Right cardiac atrium (tissue), 5 donors: Measurements from ENCODE around the gene INTS4. TPM values are rescaled to one million over a fixed set of nuclear protein-coding genes. Genes with fewer than 3 reads are reported as not detected.
"Not testable (repeated sequence)": the region's sequence is repeated elsewhere in the genome, so short reads cannot be mapped to it uniquely, and the experiment has no call there.

Experiments
- ATAC-seq, 2 donors: fragments of 200-7000 bp; cut with Tn5 transposase; one replicate each; pipeline versions ENCODE4 v1.8.0 to v1.9.1; 2020; ENCODE audit warnings: moderate library complexity in 2 of 2, mild to moderate bottlenecking in 1 of 2
- DNase-seq, 3 donors: peaks; one replicate each; pipeline ENCODE4 v3.0.0-alpha.2; 2020
- H3K27ac ChIP-seq: one replicate; pipeline ENCODE4 v1.5.1; 2013; ENCODE audit warnings: mild to moderate bottlenecking, low read length, control low read depth, moderate library complexity
- H3K27me3 ChIP-seq: one replicate; pipeline ENCODE4 v1.6.1; 2013; ENCODE audit not compliant: control insufficient read depth, insufficient read depth
- H3K4me1 ChIP-seq: one replicate; pipeline ENCODE4 v1.6.1; 2013; ENCODE audit warnings: low read length; ENCODE audit not compliant: control insufficient read depth, insufficient read depth
- H3K4me3 ChIP-seq: one replicate; pipeline ENCODE4 v1.5.1; 2013; ENCODE audit warnings: low read length, control low read depth
- H3K9me3 ChIP-seq: one replicate; pipeline ENCODE4 v1.6.1; 2013; ENCODE audit warnings: low read length; ENCODE audit not compliant: control insufficient read depth
- WGBS: extraction: QIAGEN DNeasy Blood & Tissue Kit; methylation state at CpG from one replicate; pipeline ENCODE4 v1.1.7; 2013; 5-methylcytosine and 5-hydroxymethylcytosine counted together
- intact Hi-C, 4 donors: fragments of 100-400 bp; cut with DNase I; formaldehyde crosslinking; loops; one replicate each; pipeline versions ENCODE4 v1.11.0 to v1.14.0; 2022 to 2023
- polyA plus RNA-seq: library from polyadenylated mRNA; stranded (reverse); fragments of 200-250 nt; gene quantifications from one replicate; pipeline ENCODE4 v1.2.3, GENCODE V29; 2013
- total RNA-seq, 4 donors: library from RNA; stranded (reverse); fragmentation: NEBNext Ultra II Directional; extraction: Animal tissue kit (Norgen Biotek cat#: 25700); gene quantifications; one replicate each; pipeline ENCODE4 v1.2.1, GENCODE V29; 2021
- donor health status: healthy with polysubstance abuse.
- donor health status: DM: no; HTN: yes; CAD: no.
- donor health status: DM: no; HTN: no; CAD: no.
- donor health status: DM: no; HTN: yes; CAD: no; lungs with severe emphysema.
- donor health status: DM: yes; HTN: yes; CAD: no.

The INTS4 gene
- total and polyA plus RNA-seq, 5 donors: 9.3 to 15.3 (median 14.9) TPM

DNA sequence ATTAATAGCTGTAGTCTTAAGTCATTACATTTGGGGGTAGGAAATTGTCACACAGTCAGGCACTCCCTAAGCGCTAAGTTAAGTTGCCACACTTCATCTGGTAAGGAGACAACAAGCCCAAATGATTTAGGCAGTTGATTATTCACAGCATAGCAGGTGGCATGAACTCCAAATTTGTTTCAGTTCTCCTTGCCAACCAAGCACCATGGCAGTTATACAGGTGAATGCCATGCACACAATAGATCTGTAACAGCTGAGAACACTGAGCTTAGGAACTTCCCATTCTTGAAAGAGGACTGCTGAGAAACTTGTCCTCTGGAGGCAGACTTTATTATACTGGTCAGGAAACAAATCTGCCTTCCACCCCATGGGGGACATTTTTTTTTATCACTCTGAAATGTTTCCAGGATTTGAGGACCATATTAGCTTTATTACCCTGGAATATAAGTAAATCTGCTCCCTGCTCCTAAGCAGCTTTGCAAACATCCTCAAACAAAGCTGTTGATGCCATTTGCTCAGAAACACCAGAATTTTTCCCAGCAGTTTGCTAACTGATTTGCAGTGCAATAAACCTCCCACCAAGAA is 5.1 kb upstream of the INTS4 start:
- Histone ChIP-seq H3K4me3 (no peak overlapping the region), H3K9me3 (no peaks in the 10 kb centered on the region), H3K27ac (no peak overlapping the region), H3K4me1 (no peaks in the 10 kb centered on the region), H3K27me3 (no peaks in the 10 kb centered on the region)
- ATAC-seq: no peak
- DNase-seq: no peak
- 95% methylated on average over 1 of the region's 1 CpG for WGBS
- intact Hi-C loops: loop anchor here in 1 of 4 donors (10.0 kb wide), 1 partner anchor 175 kb away; the partner anchor contains the start of genes AAMDC and RSF1

DNA sequence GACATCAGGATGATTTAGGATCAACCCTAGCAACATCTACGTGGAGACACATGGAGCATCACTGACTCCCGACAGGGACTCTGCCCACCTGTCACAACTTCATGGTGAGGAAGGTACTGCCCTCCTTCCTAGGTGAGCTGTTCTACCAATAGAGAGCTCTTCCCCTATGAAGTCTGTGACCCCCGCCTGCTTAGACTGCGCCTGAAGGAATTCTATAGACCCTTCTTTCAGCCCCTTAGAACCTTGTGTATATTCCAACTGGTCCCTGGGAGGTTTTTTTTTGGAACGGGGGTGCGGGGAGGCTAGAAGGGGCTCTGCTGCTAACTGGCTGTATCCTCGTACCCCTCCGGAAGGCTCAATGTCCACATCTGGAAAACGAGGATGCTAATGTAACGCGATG is 566 bp downstream of the INTS4 start:
- DNase-seq: no peak
- Histone ChIP-seq H3K4me1 (no peaks in the 10 kb centered on the region), H3K27me3 (no peaks in the 10 kb centered on the region), H3K27ac (no peak overlapping the region), H3K4me3 (peak overlapping the region; percentile 93), H3K9me3 (no peaks in the 10 kb centered on the region)
- ATAC-seq: no peak
- intact Hi-C loops: loop anchor here in 1 of 4 donors (10.0 kb wide), 1 partner anchor 169 kb away; the partner anchor contains the start of genes AAMDC and RSF1
- WGBS: 3% methylated on average over 11 of the region's 11 CpGs

DNA sequence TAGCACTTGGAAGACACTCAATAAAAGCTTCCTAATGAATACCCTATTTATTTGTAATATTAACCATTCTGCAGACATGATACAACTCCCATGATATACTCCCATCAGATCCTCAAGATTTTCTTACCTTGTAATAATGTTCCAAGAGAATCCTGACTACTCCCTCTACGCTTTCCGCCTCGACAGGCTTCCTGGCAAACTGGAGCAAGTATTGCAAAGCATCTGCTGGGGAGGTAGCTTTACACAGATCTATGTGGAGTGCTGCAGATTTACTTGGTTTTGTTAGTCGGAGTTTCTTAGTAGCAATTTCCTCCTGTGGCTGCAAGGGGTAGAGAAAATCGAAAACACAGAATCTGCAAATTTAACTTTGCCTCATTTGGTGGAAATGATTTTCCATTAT is 3.5 kb downstream of the INTS4 start:
- no peak overlapping the region for H3K4me3 ChIP-seq
- DNase-seq (no peak), ATAC-seq (no peak)
- no peak overlapping the region for H3K27ac ChIP-seq
- H3K27me3 ChIP-seq: no peaks in the 10 kb centered on the region
- no peaks in the 10 kb centered on the region for H3K4me1 ChIP-seq
- intact Hi-C loops: loop anchor here in 1 of 4 donors (10.0 kb wide), 1 partner anchor 166 kb away; the partner anchor contains the start of genes AAMDC and RSF1
- WGBS: 88% methylated on average over 5 of the region's 5 CpGs
- no peaks in the 10 kb centered on the region for H3K9me3 ChIP-seq

DNA sequence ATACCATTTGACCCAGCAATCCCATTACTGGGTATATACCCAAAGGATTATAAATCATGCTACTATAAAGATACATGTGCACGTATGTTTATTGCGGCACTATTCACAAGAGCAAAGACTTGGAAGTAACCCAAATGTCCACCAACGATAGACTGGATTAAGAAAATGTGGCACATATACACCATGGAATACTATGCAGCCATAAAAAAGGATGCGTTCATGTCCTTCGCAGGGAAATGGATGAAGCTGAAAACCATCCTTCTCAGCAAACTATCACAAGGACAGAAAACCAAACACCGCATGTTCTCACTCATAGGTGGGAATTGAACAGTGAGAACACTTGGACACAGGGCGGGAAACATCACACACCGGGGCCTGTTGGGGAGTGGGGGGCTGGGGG is 8.0 kb downstream of the INTS4 start:
- H3K9me3 ChIP-seq, ATAC-seq, H3K27ac ChIP-seq, intact Hi-C loops, H3K4me1 ChIP-seq, H3K27me3 ChIP-seq, H3K4me3 ChIP-seq, DNase-seq: not testable (repeated sequence)
- WGBS: 98% methylated on average over 8 of the region's 8 CpGs

DNA sequence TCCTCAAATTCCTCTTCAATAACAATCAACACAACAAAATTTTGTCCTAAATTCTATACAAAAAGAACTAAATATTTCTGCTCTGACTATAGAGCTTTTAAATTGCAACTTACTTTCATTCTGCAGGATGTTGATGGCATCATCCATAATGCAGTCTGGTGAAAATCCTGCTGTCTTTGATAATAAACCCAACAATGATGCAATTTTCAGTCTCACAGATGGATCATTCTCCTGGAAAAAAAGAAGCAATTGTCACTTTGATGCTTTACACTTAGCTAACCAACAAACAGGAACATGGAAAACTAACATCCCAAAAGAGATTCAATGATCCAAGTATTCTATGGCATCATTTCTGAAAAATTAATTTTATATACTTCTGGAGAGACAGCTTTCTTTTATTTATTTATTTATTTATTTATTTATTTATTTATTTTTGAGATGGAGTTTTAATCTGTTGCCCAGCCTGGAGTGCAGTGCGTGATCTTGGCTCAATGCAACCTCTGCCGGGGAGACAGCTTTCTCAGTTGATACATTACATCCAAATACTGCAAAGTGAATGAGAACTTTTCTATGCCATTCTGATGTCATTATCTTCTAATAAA is 13.0 kb downstream of the INTS4 start:
- Histone ChIP-seq H3K4me3 (no peak overlapping the region), H3K27ac (no peak overlapping the region), H3K9me3 (no peaks in the 10 kb centered on the region), H3K4me1 (no peaks in the 10 kb centered on the region), H3K27me3 (no peaks in the 10 kb centered on the region)
- intact Hi-C loops: no loop called here
- no peak for ATAC-seq
- no peak for DNase-seq
- WGBS: 92% methylated on average over 2 of the region's 2 CpGs

DNA sequence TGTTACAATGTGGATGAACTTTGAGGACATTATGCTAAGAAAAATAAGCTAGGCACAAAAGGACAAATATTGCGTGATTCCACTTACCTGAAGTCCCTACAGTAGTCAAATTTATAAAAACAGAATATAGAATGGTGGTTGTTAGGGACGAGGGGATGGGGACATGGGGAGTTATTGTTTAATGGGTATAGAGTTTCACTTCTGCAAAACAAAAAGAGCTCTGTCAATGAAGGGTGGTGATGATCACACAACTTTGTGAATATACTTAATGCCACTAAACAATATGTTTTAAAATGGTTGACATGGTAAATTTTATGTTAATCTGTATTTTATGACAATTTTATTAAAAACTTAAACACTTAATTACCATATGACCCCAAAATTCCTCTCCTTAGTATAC is 26.1 kb downstream of the INTS4 start:
- whole genome bisulfite sequencing: 95% methylated on average over 2 of the region's 2 CpGs
- Histone ChIP-seq H3K9me3 (no peaks in the 10 kb centered on the region), H3K27me3 (no peaks in the 10 kb centered on the region), H3K4me1 (no peaks in the 10 kb centered on the region), H3K27ac (no peak overlapping the region), H3K4me3 (no peak overlapping the region)
- ATAC-seq (no peak), DNase-seq (no peak)
- intact Hi-C loops: no loop called here

DNA sequence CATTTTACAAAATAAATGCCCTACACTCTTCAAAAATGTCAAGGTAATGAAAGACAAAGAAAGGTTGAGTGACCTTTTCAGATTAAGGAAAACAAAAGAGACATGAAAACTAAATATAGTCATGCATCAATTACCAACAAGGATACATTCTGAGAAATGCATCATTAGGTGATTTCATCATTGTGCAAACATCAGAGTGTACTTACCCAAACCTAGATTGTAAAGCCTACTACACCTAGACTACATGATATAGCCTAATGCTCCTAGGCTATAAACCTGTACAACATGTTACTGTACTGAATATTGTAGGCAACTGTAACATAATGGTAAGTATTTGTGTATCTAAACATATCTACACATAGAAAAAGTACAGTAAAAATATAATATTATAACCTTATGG is 26.7 kb downstream of the INTS4 start:
- H3K4me1 ChIP-seq: no peaks in the 10 kb centered on the region
- intact Hi-C loops: no loop called here
- DNase-seq (no peak), ATAC-seq (no peak)
- H3K4me3 ChIP-seq: no peak overlapping the region
- H3K9me3 ChIP-seq: no peaks in the 10 kb centered on the region
- H3K27me3 ChIP-seq: no peaks in the 10 kb centered on the region
- H3K27ac ChIP-seq: no peak overlapping the region

DNA sequence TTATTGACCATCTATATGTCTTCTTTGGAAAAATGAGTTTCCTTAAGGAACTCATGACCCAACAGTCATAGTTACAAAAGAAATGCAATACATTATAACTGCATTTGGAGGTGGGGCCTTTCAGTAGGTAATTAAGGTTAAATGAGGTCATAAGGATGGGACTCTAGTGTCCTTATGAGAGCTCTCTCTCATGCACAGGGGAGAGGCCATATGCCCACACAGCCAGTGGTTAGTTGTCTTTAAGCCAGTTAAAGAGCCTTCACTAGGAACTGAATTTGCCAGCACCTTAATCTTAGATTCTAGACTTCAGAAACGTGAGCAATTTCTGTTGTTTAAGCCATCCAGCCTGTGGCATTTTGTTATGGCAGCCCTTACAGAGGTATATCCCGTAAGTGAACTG is 27.3 kb downstream of the INTS4 start:
- Histone ChIP-seq H3K9me3 (no peaks in the 10 kb centered on the region), H3K4me1 (no peaks in the 10 kb centered on the region), H3K4me3 (no peak overlapping the region), H3K27ac (no peak overlapping the region), H3K27me3 (no peaks in the 10 kb centered on the region)
- no peak for DNase-seq
- no peak for ATAC-seq
- 95% methylated on average over 2 of the region's 2 CpGs for WGBS
- intact Hi-C loops: no loop called here

DNA sequence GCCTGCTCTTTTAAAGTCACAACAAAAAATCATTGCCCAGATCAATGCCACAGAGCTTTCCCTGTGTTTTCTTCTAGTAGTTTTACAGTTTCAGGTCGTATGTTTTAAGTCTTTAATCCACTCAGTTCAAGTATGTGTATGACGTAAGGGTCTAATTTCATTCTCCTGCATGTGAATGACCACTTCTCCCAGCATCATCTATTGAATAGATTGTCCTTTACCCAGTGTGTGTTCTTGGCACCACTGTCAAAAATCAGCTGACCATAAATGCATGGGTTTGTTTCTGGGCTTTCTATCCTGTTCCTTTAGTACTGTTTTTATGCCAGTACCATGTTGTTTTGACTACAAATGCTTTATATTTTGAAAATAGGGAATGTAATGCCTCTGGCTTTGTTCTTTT is 28.1 kb downstream of the INTS4 start:
- no peak overlapping the region for H3K4me3 ChIP-seq
- no peaks in the 10 kb centered on the region for H3K4me1 ChIP-seq
- no peak overlapping the region for H3K27ac ChIP-seq
- H3K27me3 ChIP-seq: no peaks in the 10 kb centered on the region
- ATAC-seq: no peak
- 86% methylated on average over 2 of the region's 2 CpGs for WGBS
- intact Hi-C loops: no loop called here
- DNase-seq: no peak
- H3K9me3 ChIP-seq: no peaks in the 10 kb centered on the region

DNA sequence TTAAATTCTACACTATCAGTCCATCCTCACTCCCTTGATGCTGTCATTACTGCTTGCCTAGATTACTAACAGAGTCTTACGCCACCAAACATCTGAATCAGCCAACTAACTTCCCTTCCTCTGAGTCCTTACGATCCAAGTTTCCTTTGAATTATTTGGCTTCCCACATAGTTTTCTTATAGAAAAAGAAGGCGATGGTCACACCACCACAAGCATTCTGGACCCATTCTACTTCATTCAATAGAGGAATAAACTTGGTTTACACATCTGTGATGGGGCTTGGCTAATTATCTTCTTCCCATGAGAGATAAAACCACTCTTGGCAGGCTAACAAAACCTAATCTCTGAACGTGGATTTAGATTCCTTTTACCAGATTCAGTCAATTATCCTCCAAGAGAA is 35.0 kb downstream of the INTS4 start:
- Histone ChIP-seq H3K27me3 (no peaks in the 10 kb centered on the region), H3K9me3 (no peaks in the 10 kb centered on the region), H3K27ac (no peak overlapping the region), H3K4me3 (no peak overlapping the region), H3K4me1 (peaks cover 2% of the 10 kb centered on the region)
- WGBS: 61% methylated on average over 4 of the region's 4 CpGs
- ATAC-seq (peak; percentile 51 to 63), DNase-seq (no peak)
- intact Hi-C loops: no loop called here

DNA sequence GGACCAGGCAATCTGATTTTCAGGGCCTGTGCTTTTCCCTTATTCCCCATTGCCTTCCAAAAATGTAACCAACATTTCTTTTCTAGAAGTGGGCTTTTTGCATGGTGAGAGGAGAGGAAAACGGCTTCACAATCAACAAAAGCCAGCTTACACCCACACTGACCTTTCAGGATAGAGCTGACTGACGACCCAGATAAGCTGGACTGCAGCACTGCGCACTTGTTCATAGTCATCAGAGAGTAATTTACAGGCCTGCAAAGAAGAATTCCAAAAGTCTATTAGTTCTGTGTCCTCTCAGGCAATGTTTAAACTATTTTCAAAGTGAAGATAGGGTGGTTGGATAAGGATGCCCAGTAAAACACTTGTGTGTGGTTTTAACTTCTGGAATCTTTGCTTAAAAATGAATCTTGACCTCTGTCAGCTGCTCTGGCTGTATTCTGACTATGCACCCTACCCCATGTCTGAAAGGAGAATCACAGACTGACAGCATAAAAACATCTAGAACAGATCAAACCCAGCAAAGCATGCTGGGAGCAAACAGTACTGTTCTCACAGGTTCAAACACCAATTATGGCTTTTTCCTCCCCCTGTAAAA is 35.8 kb downstream of the INTS4 start:
- H3K27me3 ChIP-seq, H3K4me3 ChIP-seq, H3K27ac ChIP-seq, H3K4me1 ChIP-seq, intact Hi-C loops, DNase-seq, H3K9me3 ChIP-seq: not testable (repeated sequence)
- WGBS: 44% methylated on average over 3 of the region's 3 CpGs
- ATAC-seq: peak; percentile 72 to 93
